Fibroblast of mammary gland (primary cell): ENCODE data around the gene SLC24A3.
"Not testable (repeated sequence)": the region's sequence is repeated elsewhere in the genome, so short reads cannot be mapped to it uniquely, and the experiment has no call there.

Experiments
- DNase-seq: peaks from one replicate; pipeline ENCODE4 v3.0.0-alpha.2; 2010; ENCODE audit warnings: low read depth
- H3K4me3 ChIP-seq: 2 replicates; pipeline ENCODE4 v1.5.1; 2011; ENCODE audit warnings: low read depth, mild to moderate bottlenecking, low read length, moderate library complexity; ENCODE audit not compliant: control insufficient read depth
- CTCF ChIP-seq: conservative IDR thresholded peaks from 2 replicates; pipeline ENCODE4 v1.5.1; 2011; ENCODE audit warnings: low read depth, low read length, inconsistent platforms; ENCODE audit not compliant: control insufficient read depth, insufficient read depth

The SLC24A3 gene

DNA sequence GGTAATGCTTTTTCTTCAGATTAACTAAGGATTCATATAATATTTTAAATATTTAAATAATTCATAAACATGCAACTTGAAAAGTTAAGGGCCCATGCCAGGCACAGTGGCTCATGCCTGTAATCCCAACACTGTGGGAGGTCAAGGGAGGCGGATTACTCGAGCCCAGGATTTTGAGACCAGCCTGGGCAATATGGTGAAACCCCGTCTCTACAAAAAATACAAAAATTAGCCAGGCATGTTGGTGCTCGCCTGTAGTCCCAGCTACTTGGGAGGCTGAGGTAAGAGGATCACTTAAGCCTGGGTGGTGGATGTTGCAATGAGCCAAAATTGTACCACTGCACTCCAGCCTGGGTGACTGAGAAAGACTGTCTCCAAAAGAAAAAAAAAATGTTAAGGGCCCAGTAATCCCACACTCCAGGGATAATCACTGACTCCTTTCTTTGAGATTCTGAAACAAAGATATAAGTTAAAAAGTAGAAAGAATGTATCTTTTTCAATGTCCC, 537.7 kb downstream of the SLC24A3 start:
- DNase-seq, result no peak
- no peak overlapping the region for H3K4me3 ChIP-seq
- no peak for TF ChIP-seq CTCF

DNA sequence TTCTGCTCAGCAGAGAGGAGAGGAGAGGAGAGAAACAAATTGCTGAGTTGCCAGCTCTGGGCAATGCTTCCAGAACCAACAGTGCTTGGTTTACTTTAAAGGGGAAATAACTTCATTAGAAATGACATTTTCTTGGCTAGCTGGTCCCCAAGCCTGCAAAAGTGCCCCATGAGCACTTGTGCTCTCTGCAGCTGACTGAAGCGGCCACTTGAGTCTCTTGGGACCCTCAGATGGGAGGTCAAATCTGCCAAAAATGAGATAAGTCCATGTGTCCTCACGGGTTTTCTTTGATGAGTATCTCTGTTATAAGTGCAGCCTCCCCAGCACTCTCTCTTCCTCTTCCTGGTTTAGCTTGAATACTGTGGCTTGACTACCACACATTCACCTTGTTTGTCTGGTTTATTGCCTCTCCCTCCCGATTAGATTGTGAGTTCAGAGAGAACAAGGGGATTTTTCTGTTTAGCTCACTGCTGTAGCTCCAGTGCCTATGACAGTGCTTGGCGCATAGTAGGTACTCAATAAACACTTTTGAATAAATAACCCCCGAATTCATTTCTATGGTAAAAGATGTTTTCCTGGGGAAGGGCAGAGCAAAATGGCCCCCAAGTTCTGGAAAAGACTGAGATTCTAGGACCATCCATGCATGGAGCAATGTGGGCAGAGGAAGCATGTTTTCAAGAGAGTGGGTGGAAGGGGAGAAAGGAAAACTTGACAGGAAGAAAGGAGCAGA, 538.6 kb downstream of the SLC24A3 start:
- no peak overlapping the region for H3K4me3 ChIP-seq
- no peak for DNase-seq
- no peak for TF ChIP-seq CTCF

DNA sequence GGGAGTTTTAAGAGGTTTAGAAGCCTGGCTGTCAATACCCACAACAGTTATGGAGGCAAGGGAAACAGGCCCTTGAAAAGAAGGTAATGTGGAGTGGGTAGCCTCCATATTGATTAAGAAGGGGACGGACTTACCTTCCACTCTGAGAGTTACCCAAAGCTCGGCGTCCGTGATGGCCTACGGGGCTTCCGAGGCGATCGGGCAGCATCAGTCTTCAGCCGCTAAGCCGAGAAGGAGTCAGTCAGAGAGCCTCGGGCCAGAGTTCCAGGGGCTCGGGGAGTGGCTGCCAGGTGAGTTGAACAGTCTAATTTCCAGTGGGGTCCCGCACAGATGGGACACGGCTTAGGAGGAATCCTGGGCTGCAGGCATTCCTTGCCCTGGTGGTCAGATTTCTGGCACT, 541.8 kb downstream of the SLC24A3 start:
- not testable (repeated sequence) for DNase-seq, H3K4me3 ChIP-seq

DNA sequence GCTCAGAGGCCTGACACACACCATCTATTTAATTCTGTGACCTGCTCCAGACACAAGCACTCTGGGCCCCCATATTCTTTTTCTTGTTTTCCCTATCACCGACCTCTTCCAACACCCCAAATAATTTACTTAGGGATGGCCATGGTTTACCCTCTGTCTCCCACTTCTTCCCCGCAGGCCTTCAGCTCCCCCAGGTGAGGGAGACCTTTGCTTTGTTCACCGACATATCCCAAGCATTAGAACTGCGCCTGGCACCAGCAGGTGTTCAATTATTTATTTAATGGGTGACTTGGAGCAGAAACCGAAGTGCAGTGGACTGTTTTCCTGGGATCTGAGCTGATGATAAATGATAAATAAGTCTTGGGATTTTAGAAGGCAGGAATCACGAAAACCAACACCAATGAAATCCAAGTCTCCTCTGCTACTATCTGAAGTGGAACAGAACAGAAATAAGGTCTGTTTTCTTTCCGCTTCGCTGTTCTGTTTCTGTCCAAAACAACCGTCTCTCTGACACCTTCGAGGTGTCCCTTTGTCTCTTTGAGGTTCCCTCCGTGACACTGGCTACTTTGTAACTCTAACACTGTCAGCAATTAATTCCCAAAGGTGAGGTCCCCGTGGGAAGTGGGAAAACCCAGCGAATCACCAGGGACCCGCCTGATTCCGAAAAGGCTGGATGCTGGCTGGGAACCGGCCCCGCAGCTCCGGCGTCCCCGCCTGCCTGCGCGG, 544.5 kb downstream of the SLC24A3 start:
- peak overlapping the region; percentile 75 for H3K4me3 ChIP-seq
- no peak for DNase-seq
- TF ChIP-seq CTCF, result no peak

DNA sequence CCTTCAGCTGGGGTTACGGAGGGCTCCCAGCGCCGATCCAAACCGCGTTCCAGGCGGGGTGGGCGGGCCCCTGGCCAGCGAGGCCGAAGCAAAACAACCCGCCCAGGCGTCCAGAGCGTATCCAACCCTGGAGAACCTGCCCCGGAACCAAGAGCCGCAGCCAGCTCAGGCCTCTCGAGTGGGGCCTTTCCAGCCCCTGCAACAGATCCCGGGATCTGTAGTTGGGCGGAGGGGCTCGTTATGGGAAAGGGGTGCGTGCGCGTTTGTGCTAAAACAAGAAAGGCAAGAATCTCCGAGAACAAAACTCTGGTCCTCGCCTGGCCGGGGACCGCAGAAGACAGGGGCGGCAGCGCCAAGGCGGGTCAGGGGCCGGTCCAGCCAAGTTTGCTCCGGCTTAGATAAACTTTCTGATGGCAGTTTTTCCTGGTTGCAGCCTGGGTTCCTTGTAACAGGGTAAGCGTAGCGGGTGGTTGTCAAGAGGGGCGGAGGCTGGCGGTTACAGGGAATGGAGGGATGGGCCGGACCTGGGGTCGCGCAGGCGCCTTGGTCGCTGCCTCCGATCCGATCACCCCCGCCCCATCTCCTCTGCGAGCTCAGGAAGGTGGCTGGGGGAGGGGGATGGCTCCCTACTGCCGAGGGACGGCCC, 545.2 kb downstream of the SLC24A3 start:
- peak; percentile 71 for DNase-seq
- peak overlapping the region; percentile 75 for H3K4me3 ChIP-seq
- no peak for TF ChIP-seq CTCF

DNA sequence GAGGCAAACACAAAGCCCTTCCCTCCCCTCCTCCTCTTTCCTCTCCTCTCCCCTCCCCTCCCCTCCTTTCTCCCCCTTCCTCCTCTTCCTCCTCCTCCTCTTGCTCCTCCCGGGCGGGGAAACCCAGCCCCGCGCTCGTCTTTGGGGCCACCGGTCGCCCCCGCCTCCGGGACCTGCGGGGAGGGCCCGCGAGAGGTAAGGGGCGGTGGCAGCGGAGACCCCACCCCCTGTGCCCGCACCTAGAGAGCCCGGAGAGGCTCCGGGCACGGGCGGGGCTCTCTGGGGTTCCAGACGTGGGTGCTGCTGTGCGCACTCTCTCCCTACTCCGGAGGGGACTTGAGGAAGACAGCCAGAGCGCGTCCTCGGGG, 545.7 kb downstream of the SLC24A3 start, which contains the start of gene RIN2:
RIN2 (plus strand) TSS at position 126 of the 368 bp plus-strand sequence. CDS start 131,344 bp downstream, outside the sequence.
- peak within 1 kb of the TSS; percentile 75 for H3K4me3 ChIP-seq
- DNase-seq, result no peak
- TF ChIP-seq CTCF, result no peak

GRCh38 chr20:19758501-19759331, 546.3 kb downstream of the SLC24A3 start:
- no peak for TF ChIP-seq CTCF
- peak; percentile 52 for DNase-seq
- peak overlapping the region; percentile 75 for H3K4me3 ChIP-seq
